Upper lobe of left lung (tissue), 4 donors: ENCODE measurements around the gene C16orf95.

Experiments
- CTCF ChIP-seq, 6 experiments: fragments of 450-650 bp in 4 of 6; fragments of 200-600 bp in 2 of 6; sonication (generic) in 2 of 6; IDR thresholded peaks; one replicate each; pipeline ENCODE4 v1.5.1; 2016 to 2019; ENCODE audit warnings: antibody characterized with exemption in 6 of 6
- EP300 ChIP-seq, 4 donors: sonication (generic); formaldehyde crosslinking; IDR thresholded peaks; one replicate each; pipeline ENCODE4 v1.5.1; 2017; ENCODE audit warnings: antibody characterized with exemption in 4 of 4, control low read depth in 2 of 4

GRCh38 chr16:87316923-87317749 is at the start of gene C16orf95:
- TF ChIP-seq CTCF (IDR thresholded peaks at IDR 0.05) (peak; percentile 24 to 72 (median 64)), EP300 (IDR thresholded peaks at IDR 0.05) (no peak)
